WERI-Rb-1 (cell line): ENCODE results near the gene GID8.

Experiments
- DNase-seq: peaks from one replicate; pipeline ENCODE4 v3.0.0-alpha.2; 2020
- H3K27ac ChIP-seq: fragments of 250-450 bp; sonication (Bioruptor Pico); 2 replicates; pipeline ENCODE4 v1.5.1; 2020; ENCODE audit warnings: mild to moderate bottlenecking, moderate library complexity
- H3K27me3 ChIP-seq: fragments of 250-450 bp; sonication (Bioruptor Pico); 2 replicates; pipeline ENCODE4 v1.5.1; 2021; ENCODE audit warnings: mild to moderate bottlenecking, low read depth, moderate library complexity; ENCODE audit not compliant: insufficient read depth, severe bottlenecking
- H3K36me3 ChIP-seq: fragments of 250-450 bp; sonication (Bioruptor Pico); 2 replicates; pipeline ENCODE4 v1.5.1; 2020; ENCODE audit warnings: mild to moderate bottlenecking, moderate library complexity
- H3K4me3 ChIP-seq: 2 replicates; pipeline ENCODE4 v1.5.1; 2011; ENCODE audit warnings: low read depth, mild to moderate bottlenecking, control low read depth, low read length
- H3K9me3 ChIP-seq: fragments of 250-450 bp; sonication (Bioruptor Pico); 2 replicates; pipeline ENCODE4 v1.5.1; 2021; ENCODE audit warnings: mild to moderate bottlenecking, moderate library complexity; ENCODE audit not compliant: severe bottlenecking
- CTCF ChIP-seq: IDR thresholded peaks from 2 replicates; pipeline ENCODE4 v1.5.1; 2011; ENCODE audit warnings: low read depth, mild to moderate bottlenecking, control low read depth, inconsistent platforms, low read length

The GID8 gene

GRCh38 chr20:62916703-62917476 is 21.1 kb upstream of the GID8 start:
- Histone ChIP-seq H3K27me3 (no peaks in the 10 kb centered on the region), H3K36me3 (peaks cover 34% of the 10 kb centered on the region), H3K9me3 (no peaks in the 10 kb centered on the region), H3K27ac (no peak overlapping the region), H3K4me3 (no peak overlapping the region)
- no peak for TF ChIP-seq CTCF
- DNase-seq: no peak

- TF ChIP-seq CTCF: no peak
- Histone ChIP-seq H3K27ac (no peak overlapping the region), H3K36me3 (peaks cover 28% of the 10 kb centered on the region), H3K9me3 (no peaks in the 10 kb centered on the region), H3K4me3 (no peak overlapping the region), H3K27me3 (no peaks in the 10 kb centered on the region)
- no peak for DNase-seq
Observed at GRCh38 chr20:62917720-62918119, 20.2 kb upstream of the GID8 start.

- no peak overlapping the region for H3K27ac ChIP-seq
- no peak for TF ChIP-seq CTCF
- no peaks in the 10 kb centered on the region for H3K9me3 ChIP-seq
- no peak for DNase-seq
- H3K36me3 ChIP-seq: peaks cover 24% of the 10 kb centered on the region
- H3K27me3 ChIP-seq: no peaks in the 10 kb centered on the region
- no peak overlapping the region for H3K4me3 ChIP-seq
Observed at GRCh38 chr20:62918147-62918546, 19.8 kb upstream of the GID8 start.

- Histone ChIP-seq H3K4me3 (no peak overlapping the region), H3K36me3 (peaks cover 19% of the 10 kb centered on the region), H3K27me3 (no peaks in the 10 kb centered on the region), H3K9me3 (no peaks in the 10 kb centered on the region), H3K27ac (no peak overlapping the region)
- TF ChIP-seq CTCF: no peak
- DNase-seq: no peak
Observed at GRCh38 chr20:62918831-62919230, 19.1 kb upstream of the GID8 start.

- H3K27me3 ChIP-seq: no peaks in the 10 kb centered on the region
- H3K27ac ChIP-seq: no peak overlapping the region
- peak; percentile 2 for DNase-seq
- H3K4me3 ChIP-seq: no peak overlapping the region
- no peak for TF ChIP-seq CTCF
- no peaks in the 10 kb centered on the region for H3K9me3 ChIP-seq
- H3K36me3 ChIP-seq: peaks cover 21% of the 10 kb centered on the region
Observed at GRCh38 chr20:62920039-62920645, 17.8 kb upstream of the GID8 start.
